MM.1S (cell line): ENCODE results near the gene CALML4.

Experiments
- DNase-seq: peaks from one replicate; pipeline ENCODE4 v3.0.0-alpha.2; 2015
- H2AFZ ChIP-seq: fragments of 300-600 bp; sonication (generic); 2 replicates; pipeline ENCODE4 v1.6.0; 2016; ENCODE audit warnings: antibody characterized with exemption, low read length
- H3F3A ChIP-seq: fragments of 300-600 bp; sonication (generic); 2 replicates; pipeline ENCODE4 v1.6.1; 2016; ENCODE audit warnings: mild to moderate bottlenecking, antibody characterized with exemption, low read length, moderate library complexity, mixed read lengths; ENCODE audit not compliant: insufficient read depth
- H3K27ac ChIP-seq: fragments of 300-600 bp; sonication (generic); 2 replicates; pipeline ENCODE4 v1.5.1; 2016; ENCODE audit warnings: mild to moderate bottlenecking, low read length
- H3K27me3 ChIP-seq: fragments of 300-600 bp; sonication (generic); replicated peaks from 2 replicates; pipeline ENCODE4 v1.6.0; 2016; ENCODE audit warnings: low read length; ENCODE audit not compliant: insufficient read depth
- H3K36me3 ChIP-seq: fragments of 300-600 bp; sonication (generic); replicated peaks from 2 replicates; pipeline ENCODE4 v1.6.1; 2016; ENCODE audit warnings: mild to moderate bottlenecking, low read length, mixed read lengths; ENCODE audit not compliant: insufficient read depth
- H3K4me1 ChIP-seq: fragments of 300-600 bp; sonication (generic); 2 replicates; pipeline ENCODE4 v1.6.1; 2016; ENCODE audit warnings: low read length, mixed read lengths
- H3K4me2 ChIP-seq: fragments of 300-600 bp; sonication (generic); 2 replicates; pipeline ENCODE4 v1.6.0; 2016; ENCODE audit warnings: low read depth, low read length
- H3K4me3 ChIP-seq: fragments of 300-600 bp; sonication (generic); 2 replicates; pipeline ENCODE4 v1.5.1; 2016; ENCODE audit warnings: low read length, mixed read lengths
- H3K79me2 ChIP-seq: fragments of 300-600 bp; sonication (generic); 2 replicates; pipeline ENCODE4 v1.6.1; 2016; ENCODE audit warnings: mixed run types, low read length, mixed read lengths
- H3K9ac ChIP-seq: fragments of 300-600 bp; sonication (generic); 2 replicates; pipeline ENCODE4 v1.6.1; 2016; ENCODE audit warnings: low read length, mixed read lengths
- H3K9me2 ChIP-seq: fragments of 300-600 bp; sonication (generic); replicated peaks from 2 replicates; pipeline ENCODE4 v1.6.1; 2016; ENCODE audit warnings: mild to moderate bottlenecking, low read length, mixed read lengths; ENCODE audit not compliant: insufficient read depth
- H3K9me3 ChIP-seq: fragments of 300-600 bp; sonication (generic); replicated peaks from 2 replicates; pipeline ENCODE4 v1.6.1; 2016; ENCODE audit warnings: mild to moderate bottlenecking, low read length, mixed read lengths; ENCODE audit not compliant: insufficient read depth
- H4K20me1 ChIP-seq: fragments of 300-600 bp; sonication (generic); 2 replicates; pipeline ENCODE4 v1.6.1; 2016; ENCODE audit warnings: mild to moderate bottlenecking, low read length, moderate library complexity, mixed read lengths; ENCODE audit not compliant: insufficient read depth
- CTCF ChIP-seq: fragments of 300-600 bp; sonication (generic); IDR thresholded peaks from 2 replicates; pipeline ENCODE4 v1.5.1; 2016; ENCODE audit warnings: antibody characterized with exemption, low read length, mixed read lengths
- EZH2 ChIP-seq: fragments of 300-600 bp; sonication (generic); optimal IDR thresholded peaks from 2 replicates; pipeline ENCODE3; 2017; ENCODE audit warnings: low read depth, mild to moderate bottlenecking, antibody characterized with exemption, low read length, mixed read lengths
- EZH2phosphoT487 ChIP-seq: fragments of 300-600 bp; sonication (generic); IDR thresholded peaks from 2 replicates; pipeline ENCODE4 v1.6.1; 2018; ENCODE audit warnings: antibody characterized with exemption, low read length

CALML4 gene

GRCh38 chr15:68208136-68208535, 3.0 kb upstream of the CALML4 start:
- Histone ChIP-seq H4K20me1 (0 out of 2 replicates have a peak, but pooled peaks cover 3% of the 10 kb centered on the region), H3K27ac (no peak overlapping the region), H3K9me2 (no peaks in the 10 kb centered on the region), H3K4me2 (no peak overlapping the region), H3F3A (peaks cover 24% of the 10 kb centered on the region), H3K9ac (no peak overlapping the region), H3K27me3 (no peaks in the 10 kb centered on the region), H3K36me3 (peaks cover 14% of the 10 kb centered on the region), H3K9me3 (no peaks in the 10 kb centered on the region), H3K4me3 (no peak overlapping the region), H2AFZ (no peak overlapping the region), H3K4me1 (peaks cover 69% of the 10 kb centered on the region), H3K79me2 (peaks cover 99% of the 10 kb centered on the region)
- DNase-seq, result no peak
- TF ChIP-seq CTCF, result no peak
- TF ChIP-seq EZH2phosphoT487, result no peak
- no peak for TF ChIP-seq EZH2

DNA sequence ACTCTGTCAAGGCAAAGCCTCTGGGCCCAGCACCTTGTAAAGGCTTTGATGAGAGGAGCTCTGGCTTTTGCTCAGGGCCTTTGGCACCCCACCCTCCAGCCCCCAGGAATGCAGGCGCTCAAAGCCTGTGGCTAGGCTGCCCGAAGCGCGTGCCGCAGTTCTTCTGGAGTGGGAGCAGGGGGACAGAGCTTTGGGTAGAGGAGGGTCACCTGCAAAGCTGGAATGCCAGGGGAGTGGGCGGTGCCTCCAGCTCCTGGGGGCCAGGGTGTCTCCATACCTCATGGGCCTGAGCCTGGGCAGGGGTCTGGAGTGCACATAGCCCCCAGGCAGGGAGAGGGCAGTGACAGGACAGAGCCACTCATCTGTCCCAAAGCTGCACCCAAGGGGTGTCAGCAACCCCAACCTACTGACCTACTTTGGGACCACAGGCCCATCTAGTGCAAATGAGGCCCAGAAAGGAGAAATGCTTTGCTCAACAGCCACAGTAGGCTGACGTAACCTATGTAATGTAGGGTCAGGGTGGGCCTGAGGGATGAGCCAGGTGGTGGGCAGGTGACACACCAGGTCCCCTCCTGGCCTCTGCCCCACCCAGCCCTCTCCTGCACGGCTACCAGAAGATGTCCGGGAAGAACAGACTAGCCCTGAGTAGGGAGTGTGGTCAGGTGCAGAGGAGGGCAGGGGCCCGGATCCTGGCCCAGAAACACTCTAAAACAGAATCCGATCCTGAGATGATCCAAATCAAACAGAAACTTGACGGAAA, 2.2 kb upstream of the CALML4 start:
- Histone ChIP-seq H3K79me2 (peaks cover 97% of the 10 kb centered on the region), H4K20me1 (0 out of 2 replicates have a peak, but pooled peaks cover 3% of the 10 kb centered on the region), H3K36me3 (peaks cover 14% of the 10 kb centered on the region), H3K4me1 (peaks cover 71% of the 10 kb centered on the region), H3K9ac (no peak overlapping the region), H3K9me2 (no peaks in the 10 kb centered on the region), H2AFZ (no peak overlapping the region), H3K27ac (no peak overlapping the region; the same call in 1 of the 2 replicates), H3F3A (peaks cover 26% of the 10 kb centered on the region), H3K9me3 (no peaks in the 10 kb centered on the region), H3K4me2 (no peak overlapping the region), H3K27me3 (no peaks in the 10 kb centered on the region), H3K4me3 (no peak overlapping the region)
- DNase-seq, result no peak
- TF ChIP-seq EZH2 (no peak), CTCF (no peak), EZH2phosphoT487 (no peak)

DNA sequence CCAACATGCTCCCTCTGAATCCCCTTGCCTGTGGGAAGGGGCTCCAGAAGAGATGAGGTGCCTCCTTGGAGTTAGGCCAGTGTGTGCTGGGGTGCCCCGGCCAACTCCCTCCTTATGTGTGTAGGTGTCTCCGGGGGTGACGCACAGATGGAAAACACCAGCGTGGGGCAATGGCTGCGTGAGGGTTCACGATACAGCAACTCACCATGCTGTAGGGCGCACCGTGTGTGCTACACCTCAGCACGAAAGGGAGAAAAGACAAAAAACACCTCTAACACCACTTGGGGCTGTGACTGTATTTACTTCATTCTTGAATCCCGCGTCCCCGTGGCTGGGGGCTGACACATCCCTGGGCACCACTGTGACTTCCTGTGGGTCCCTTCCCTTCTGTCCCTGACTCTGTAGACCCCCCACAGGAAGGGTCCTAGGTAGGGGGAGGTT, 1.6 kb upstream of the CALML4 start:
- TF ChIP-seq EZH2phosphoT487, result no peak
- TF ChIP-seq CTCF, result no peak
- TF ChIP-seq EZH2, result no peak
- H3K4me3 ChIP-seq, result no peak overlapping the region
- H3K4me1 ChIP-seq, result peaks cover 72% of the 10 kb centered on the region
- H3K4me2 ChIP-seq, result no peak overlapping the region
- H3F3A ChIP-seq, result peaks cover 29% of the 10 kb centered on the region
- no peaks in the 10 kb centered on the region for H3K9me2 ChIP-seq
- H3K9me3 ChIP-seq, result no peaks in the 10 kb centered on the region
- peaks cover 97% of the 10 kb centered on the region for H3K79me2 ChIP-seq
- peaks cover 14% of the 10 kb centered on the region for H3K36me3 ChIP-seq
- H3K9ac ChIP-seq, result no peak overlapping the region
- no peaks in the 10 kb centered on the region for H3K27me3 ChIP-seq
- H4K20me1 ChIP-seq, result 0 out of 2 replicates have a peak, but pooled peaks cover 3% of the 10 kb centered on the region
- H3K27ac ChIP-seq, result peak overlapping the region; percentile 14; the same call in 1 of the 2 replicates
- DNase-seq, result no peak
- no peak overlapping the region for H2AFZ ChIP-seq
